Fibroblast of the aortic adventitia (primary cell): ENCODE measurements around the gene UNC119. TPM values are rescaled to one million over a fixed set of nuclear protein-coding genes. Genes with fewer than 3 reads are reported as not detected.
A peak's percentile ranks its signal among the peaks of the same experiment; 100 is the strongest.

Experiments used
- DNase-seq: peaks from one replicate; pipeline ENCODE4 v3.0.0-alpha.2; 2010; ENCODE audit warnings: low read depth
- H3K4me3 ChIP-seq: 2 replicates; pipeline ENCODE4 v1.5.1; 2011; ENCODE audit warnings: low read depth, mild to moderate bottlenecking, control low read depth, low read length, moderate library complexity
- CTCF ChIP-seq: IDR thresholded peaks from 2 replicates; pipeline ENCODE4 v1.5.1; 2011; ENCODE audit warnings: mild to moderate bottlenecking, low read length, control low read depth, inconsistent platforms; ENCODE audit not compliant: insufficient read depth
- total RNA-seq: library from RNA; depleted of rRNA; stranded (reverse); fragments of >200 nt; gene quantifications from 2 replicates; pipeline ENCODE4 v1.2.3, GENCODE V29; 2012; ENCODE audit warnings: low replicate concordance

The UNC119 gene
- total RNA-seq, 1 donor, result 12.2 TPM

GRCh38 chr17:28549236-28550132 lies 2.9 kb downstream of the UNC119 start:
- TF ChIP-seq CTCF, result no peak
- no peak overlapping the region for H3K4me3 ChIP-seq
- no peak for DNase-seq

- H3K4me3 ChIP-seq, result no peak overlapping the region
- no peak for DNase-seq
- TF ChIP-seq CTCF, result no peak
Observed at GRCh38 chr17:28548417-28549130, 3.9 kb downstream of the UNC119 start.

GRCh38 chr17:28547623-28548416 lies 4.6 kb downstream of the UNC119 start:
- peak; percentile 60 for DNase-seq
- TF ChIP-seq CTCF, result peak; percentile 93
- H3K4me3 ChIP-seq, result no peak overlapping the region

GRCh38 chr17:28547096-28547622 lies 5.3 kb downstream of the UNC119 start:
- no peak overlapping the region for H3K4me3 ChIP-seq
- no peak for TF ChIP-seq CTCF

GRCh38 chr17:28545787-28546415 lies 6.5 kb downstream of the UNC119 start:
- no peak for DNase-seq
- TF ChIP-seq CTCF, result no peak
- H3K4me3 ChIP-seq, result no peak overlapping the region

More at GRCh38 chr17:28547096-28547622, 5.3 kb downstream of the UNC119 start:
- no peak for DNase-seq

- TF ChIP-seq CTCF, result no peak
- no peak overlapping the region for H3K4me3 ChIP-seq
- no peak for DNase-seq
Observed at GRCh38 chr17:28545141-28545503, 7.3 kb downstream of the UNC119 start.
